Gastroesophageal sphincter (tissue), 3 donors: Measurements from ENCODE around the gene CTXN3.

ENCODE experiments used
- CTCF ChIP-seq, 4 experiments: fragments of 200-600 bp in 2 of 4; fragments of 450-650 bp in 2 of 4; sonication (generic) in 1 of 4; IDR thresholded peaks; one replicate each; pipeline ENCODE4 v1.5.1; 2017 to 2019; ENCODE audit warnings: antibody characterized with exemption in 4 of 4, mild to moderate bottlenecking in 2 of 4, moderate library complexity in 2 of 4
- POLR2A ChIP-seq, 2 donors: fragments of 450-650 bp; IDR thresholded peaks; one replicate each; pipeline ENCODE4 v1.6.1; 2017; ENCODE audit warnings: antibody characterized with exemption in 2 of 2, mild to moderate bottlenecking in 2 of 2, moderate library complexity in 1 of 2
- POLR2AphosphoS5 ChIP-seq: sonication (generic); formaldehyde crosslinking; IDR thresholded peaks from one replicate; pipeline ENCODE4 v1.6.1; 2017; ENCODE audit warnings: antibody characterized with exemption

- TF ChIP-seq CTCF (IDR thresholded peaks at IDR 0.05), result no peak
- TF ChIP-seq POLR2AphosphoS5, result no peak
- TF ChIP-seq POLR2A (IDR thresholded peaks at IDR 0.05), result no peak
Measured at GRCh38 chr5:127697894-127698600, 49.2 kb downstream of the CTXN3 start.
